Fibroblast of the aortic adventitia (primary cell): ENCODE results near the gene COL6A2. TPM values are rescaled to one million over a fixed set of nuclear protein-coding genes. Genes with fewer than 3 reads are reported as not detected.
"Not testable (repeated sequence)": the region's sequence is repeated elsewhere in the genome, so short reads cannot be mapped to it uniquely, and the experiment has no call there.

Experiments used
- DNase-seq: peaks from one replicate; pipeline ENCODE4 v3.0.0-alpha.2; 2010; ENCODE audit warnings: low read depth
- H3K4me3 ChIP-seq: 2 replicates; pipeline ENCODE4 v1.5.1; 2011; ENCODE audit warnings: low read depth, mild to moderate bottlenecking, control low read depth, low read length, moderate library complexity
- total RNA-seq: library from RNA; depleted of rRNA; stranded (reverse); fragments of >200 nt; gene quantifications from 2 replicates; pipeline ENCODE4 v1.2.3, GENCODE V29; 2012; ENCODE audit warnings: low replicate concordance
- TF ChIP-seq, protein P1 (sequence below): IDR thresholded peaks from 2 replicates; pipeline ENCODE4 v1.5.1; 2011; ENCODE audit warnings: mild to moderate bottlenecking, low read length, control low read depth, inconsistent platforms; ENCODE audit not compliant: insufficient read depth

COL6A2 gene
- total RNA-seq, 1 donor = 1,068 TPM

DNA sequence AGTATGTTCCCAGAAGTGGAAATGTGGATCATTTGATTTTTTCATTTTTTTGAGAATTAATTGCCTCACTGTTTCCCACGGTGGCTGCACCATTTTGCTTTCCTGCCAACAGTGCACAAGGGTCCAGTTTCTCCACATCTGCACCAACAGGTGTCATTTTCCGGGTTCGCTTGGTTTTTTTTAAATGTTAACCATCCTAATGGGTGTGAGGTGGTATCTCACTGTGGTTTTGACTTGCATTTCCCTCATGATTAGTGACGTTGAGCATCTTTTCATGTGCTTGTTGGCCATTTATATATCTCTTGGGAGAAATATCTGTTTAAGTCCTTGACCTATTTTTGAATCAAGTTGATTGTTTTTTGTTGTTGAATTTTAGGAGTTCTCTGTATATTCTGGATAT lies 3.0 kb downstream of the COL6A2 start:
- TF ChIP-seq, protein P1, sequence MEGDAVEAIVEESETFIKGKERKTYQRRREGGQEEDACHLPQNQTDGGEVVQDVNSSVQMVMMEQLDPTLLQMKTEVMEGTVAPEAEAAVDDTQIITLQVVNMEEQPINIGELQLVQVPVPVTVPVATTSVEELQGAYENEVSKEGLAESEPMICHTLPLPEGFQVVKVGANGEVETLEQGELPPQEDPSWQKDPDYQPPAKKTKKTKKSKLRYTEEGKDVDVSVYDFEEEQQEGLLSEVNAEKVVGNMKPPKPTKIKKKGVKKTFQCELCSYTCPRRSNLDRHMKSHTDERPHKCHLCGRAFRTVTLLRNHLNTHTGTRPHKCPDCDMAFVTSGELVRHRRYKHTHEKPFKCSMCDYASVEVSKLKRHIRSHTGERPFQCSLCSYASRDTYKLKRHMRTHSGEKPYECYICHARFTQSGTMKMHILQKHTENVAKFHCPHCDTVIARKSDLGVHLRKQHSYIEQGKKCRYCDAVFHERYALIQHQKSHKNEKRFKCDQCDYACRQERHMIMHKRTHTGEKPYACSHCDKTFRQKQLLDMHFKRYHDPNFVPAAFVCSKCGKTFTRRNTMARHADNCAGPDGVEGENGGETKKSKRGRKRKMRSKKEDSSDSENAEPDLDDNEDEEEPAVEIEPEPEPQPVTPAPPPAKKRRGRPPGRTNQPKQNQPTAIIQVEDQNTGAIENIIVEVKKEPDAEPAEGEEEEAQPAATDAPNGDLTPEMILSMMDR = no peak
- H3K4me3 ChIP-seq = peak overlapping the region; percentile 79
- no peak for DNase-seq

DNA sequence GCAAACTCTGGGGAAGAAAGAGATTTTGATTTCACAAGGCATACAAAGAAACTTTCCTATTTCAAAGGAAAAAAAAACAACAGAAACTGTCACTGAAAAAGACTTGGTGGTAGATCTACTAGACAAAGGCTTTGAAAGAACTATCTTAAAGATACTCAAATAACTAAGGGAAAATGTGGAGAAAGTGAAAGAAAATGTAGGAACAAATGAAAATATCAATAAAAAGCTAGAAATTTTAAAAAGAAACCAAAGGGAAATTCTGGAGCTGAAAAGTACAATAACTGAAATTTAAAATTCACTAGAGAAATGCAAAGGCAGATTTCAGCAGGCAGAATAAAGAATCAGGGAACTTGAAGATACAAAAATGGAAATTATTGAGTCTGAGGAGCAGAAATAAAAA lies 6.2 kb downstream of the COL6A2 start:
- DNase-seq = no peak
- no peak overlapping the region for H3K4me3 ChIP-seq
- TF ChIP-seq, protein P1 = no peak

DNA sequence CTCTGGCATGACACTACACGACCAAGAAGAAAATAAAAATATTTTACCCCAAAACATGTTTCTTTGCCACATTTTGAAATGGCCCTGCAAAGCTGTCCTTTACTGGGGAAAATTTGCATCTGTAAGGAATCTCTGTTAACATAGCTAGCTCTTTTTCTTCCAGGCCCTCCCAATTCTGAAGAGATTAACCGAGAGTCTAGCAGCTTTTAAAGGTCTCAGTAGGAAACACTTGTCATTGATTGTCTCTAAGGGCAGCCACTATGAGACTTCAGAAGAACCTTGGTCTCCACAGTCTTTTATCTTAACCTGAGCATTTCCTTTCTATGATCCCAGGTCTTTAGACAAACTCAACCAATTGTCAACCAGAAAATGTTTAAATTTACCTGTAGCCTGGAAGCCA lies 9.5 kb downstream of the COL6A2 start:
- DNase-seq, H3K4me3 ChIP-seq: not testable (repeated sequence)

DNA sequence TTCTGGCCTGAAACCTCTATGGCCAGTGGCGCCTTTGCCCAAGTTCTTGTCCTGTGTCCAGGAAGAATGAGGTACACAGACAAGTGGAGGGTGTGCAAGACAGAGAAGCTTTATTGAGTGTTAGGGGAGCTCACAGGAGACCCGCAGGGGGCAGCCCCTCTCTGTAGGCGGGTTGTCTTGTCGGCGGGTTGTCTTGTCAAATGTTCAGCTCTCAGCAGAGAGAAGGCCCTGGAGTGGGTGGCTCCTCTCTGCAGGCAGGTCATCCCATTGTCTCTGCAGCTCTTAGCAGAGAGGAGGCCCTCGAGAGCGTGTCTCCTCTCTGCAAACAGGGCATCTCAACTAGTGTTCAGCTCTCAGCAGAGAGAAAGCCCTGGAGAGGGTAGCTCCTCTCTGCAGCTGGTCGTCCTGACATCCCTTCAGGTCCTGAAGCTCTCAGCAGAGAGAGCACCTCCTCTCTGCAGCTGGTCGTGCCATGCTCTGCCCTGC lies 11.0 kb downstream of the COL6A2 start:
- TF ChIP-seq, protein P1 = no peak
- DNase-seq = no peak
- H3K4me3 ChIP-seq = no peak overlapping the region

DNA sequence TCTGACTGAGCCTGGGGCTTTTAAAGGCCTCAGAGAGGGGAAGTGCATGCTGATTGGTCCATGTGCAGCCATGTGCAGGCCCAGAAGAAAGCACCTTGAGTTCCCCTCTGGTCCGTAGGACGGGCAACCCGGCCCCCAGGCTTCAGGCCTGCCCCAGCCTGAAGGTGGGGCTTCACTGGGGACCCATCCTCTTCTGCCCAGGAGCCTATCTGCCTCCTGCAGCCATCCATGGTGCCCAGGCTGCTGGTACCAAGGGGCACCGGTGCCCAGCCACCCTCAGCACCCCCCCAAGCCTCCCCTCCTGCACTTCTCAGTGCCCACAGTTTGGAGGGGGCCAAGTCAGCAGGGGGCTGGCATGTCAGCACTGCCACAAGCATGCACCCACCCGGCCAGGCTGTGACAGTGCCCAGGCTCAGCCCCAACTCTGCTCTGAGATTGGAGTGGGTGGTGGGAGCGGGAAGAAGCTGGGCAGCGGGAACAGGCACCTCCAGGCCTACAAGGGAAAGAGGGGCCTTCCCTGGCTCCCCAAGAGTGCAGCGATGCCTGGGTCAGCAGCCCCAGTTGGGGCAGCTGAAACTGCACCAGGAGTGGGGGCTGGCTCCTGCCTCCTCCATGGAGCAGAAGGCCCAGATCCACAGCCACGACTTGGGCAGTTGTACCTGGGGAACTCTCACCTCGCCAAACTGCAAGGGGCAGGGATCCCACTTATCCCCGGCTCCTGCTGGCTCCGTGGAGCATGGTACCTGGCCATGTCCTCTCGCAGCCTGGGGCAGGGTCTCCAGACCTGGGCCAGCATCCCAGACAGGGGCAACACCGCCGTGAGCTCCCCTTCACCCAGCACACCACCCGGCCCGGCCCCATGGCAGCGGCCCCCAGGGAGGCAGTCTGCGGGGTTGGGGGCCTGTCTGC lies 11.7 kb downstream of the COL6A2 start:
- no peak for DNase-seq
- no peak overlapping the region for H3K4me3 ChIP-seq
- TF ChIP-seq, protein P1 = no peak

DNA sequence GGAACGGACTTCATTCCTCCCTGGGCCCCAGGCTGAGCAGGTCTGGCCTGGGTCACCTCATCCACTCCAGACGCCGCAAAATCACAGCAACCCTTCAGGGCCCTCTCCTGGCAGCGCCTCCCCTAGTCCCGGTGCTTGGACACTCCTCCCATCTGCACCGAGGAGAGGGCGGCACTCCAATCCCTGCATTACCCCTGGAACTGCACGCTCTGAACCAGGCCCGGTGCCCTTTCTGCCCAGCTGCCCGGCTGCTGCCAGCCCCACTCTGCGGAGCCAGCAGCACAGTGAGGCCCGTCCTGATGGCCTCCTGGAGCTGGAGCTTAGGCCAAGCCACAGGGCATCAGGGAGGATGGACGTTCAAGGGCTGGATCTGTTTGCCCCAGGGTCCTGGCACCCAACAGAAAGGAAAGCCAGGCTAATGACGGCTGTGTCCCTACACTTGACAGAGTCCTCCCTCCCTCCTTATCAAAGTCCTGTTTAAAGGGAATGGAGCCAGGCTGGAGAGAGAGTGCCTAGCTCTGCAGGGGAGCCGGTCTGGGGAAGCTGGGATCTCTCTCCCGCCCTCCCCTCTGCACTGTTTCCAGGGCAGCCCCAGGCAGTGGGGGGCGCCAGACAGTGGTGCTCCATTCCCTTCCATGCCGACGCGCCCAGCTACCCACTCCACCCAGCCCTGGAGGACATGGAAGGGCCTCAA lies 12.7 kb downstream of the COL6A2 start:
- no peak overlapping the region for H3K4me3 ChIP-seq
- DNase-seq = peak; percentile 44
- TF ChIP-seq, protein P1 = peak; percentile 34

DNA sequence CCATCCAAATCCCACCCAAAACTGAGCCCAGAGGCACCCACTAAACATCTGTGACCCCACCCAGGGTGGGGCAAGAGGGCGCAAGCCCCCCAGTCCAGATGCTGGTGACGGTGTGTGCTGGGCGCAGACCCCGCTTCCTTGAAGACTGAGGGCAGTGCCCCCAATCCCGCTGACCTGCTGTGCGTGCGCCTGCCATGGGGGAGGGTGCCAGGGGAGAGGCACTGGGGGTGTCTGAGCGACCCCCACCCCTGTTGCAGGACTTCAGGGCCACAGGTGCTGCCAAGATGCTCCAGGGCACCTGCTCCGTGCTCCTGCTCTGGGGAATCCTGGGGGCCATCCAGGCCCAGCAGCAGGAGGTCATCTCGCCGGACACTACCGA lies 13.3 kb downstream of the COL6A2 start:
- TF ChIP-seq, protein P1 = no peak
- no peak overlapping the region for H3K4me3 ChIP-seq
- no peak for DNase-seq
